Large intestine (tissue), 3 donors: ENCODE results near the gene FGD5. TPM values are rescaled to one million over a fixed set of nuclear protein-coding genes. Genes with fewer than 3 reads are reported as not detected.
A peak's percentile ranks its signal among the peaks of the same experiment; 100 is the strongest.
"Not testable (repeated sequence)": the region's sequence is repeated elsewhere in the genome, so short reads cannot be mapped to it uniquely, and the experiment has no call there.

Experiments
- DNase-seq, 2 donors: peaks; one replicate each; pipeline versions ENCODE4 v3.0.0 to v3.0.0-alpha.2; 2013
- H3K27ac ChIP-seq: one replicate; pipeline ENCODE4 v1.5.1; 2013; ENCODE audit warnings: low read length
- H3K27me3 ChIP-seq: 2 replicates; pipeline ENCODE4 v1.6.1; 2013; ENCODE audit warnings: low read length; ENCODE audit not compliant: control insufficient read depth, insufficient read depth
- H3K36me3 ChIP-seq: 2 replicates; pipeline ENCODE4 v1.6.1; 2013; ENCODE audit warnings: low read length; ENCODE audit not compliant: control insufficient read depth, insufficient read depth
- H3K4me1 ChIP-seq: one replicate; pipeline ENCODE4 v1.6.1; 2013; ENCODE audit warnings: low read length; ENCODE audit not compliant: control insufficient read depth, insufficient read depth
- H3K4me3 ChIP-seq: one replicate; pipeline ENCODE4 v1.5.1; 2013; ENCODE audit warnings: low read length
- H3K9me3 ChIP-seq: one replicate; pipeline ENCODE4 v1.6.1; 2013; ENCODE audit warnings: mild to moderate bottlenecking, low read depth, low read length, moderate library complexity; ENCODE audit not compliant: control insufficient read depth
- WGBS: methylation state at CpG from one replicate; pipeline ENCODE4 v1.1.5; 2013; ENCODE audit warnings: low lambda C conversion rate; ENCODE audit not compliant: insufficient coverage; 5-methylcytosine and 5-hydroxymethylcytosine counted together
- polyA plus RNA-seq: library from polyadenylated mRNA; unstranded; fragments of 120-200 nt; gene quantifications from one replicate; pipeline ENCODE4 v1.2.1, GENCODE V29; 2013

Gene FGD5
- polyA plus RNA-seq, 1 donor: 6.3 TPM

DNA sequence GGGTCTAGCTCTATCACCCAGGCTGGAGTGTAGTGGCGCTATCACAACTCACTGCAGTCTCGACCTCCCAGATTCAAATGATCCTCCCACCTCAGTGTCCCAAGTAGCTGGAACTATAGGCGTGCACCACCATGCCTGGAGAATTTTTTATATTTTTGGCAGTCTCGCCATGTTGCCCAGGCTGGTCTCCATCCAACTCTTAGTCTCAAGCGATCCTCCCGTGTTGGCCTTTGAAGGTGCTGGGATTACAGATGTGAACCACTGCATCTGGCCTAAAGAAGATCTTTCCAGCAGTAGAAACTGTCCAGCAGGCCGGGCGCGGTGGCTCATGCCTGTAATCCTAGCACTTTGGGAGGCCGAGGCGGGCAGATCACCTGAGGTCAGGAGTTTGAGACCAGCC is 73.5 kb downstream of the FGD5 start:
- H3K4me1 ChIP-seq: no peaks in the 10 kb centered on the region
- H3K4me3 ChIP-seq: no peak overlapping the region
- no peak overlapping the region for H3K27ac ChIP-seq
- WGBS: no CpG with 5 or more reads among the region's 11 CpGs
- no peaks in the 10 kb centered on the region for H3K36me3 ChIP-seq
- peaks cover 5% of the 10 kb centered on the region for H3K27me3 ChIP-seq
- DNase-seq: no peak
- no peaks in the 10 kb centered on the region for H3K9me3 ChIP-seq

DNA sequence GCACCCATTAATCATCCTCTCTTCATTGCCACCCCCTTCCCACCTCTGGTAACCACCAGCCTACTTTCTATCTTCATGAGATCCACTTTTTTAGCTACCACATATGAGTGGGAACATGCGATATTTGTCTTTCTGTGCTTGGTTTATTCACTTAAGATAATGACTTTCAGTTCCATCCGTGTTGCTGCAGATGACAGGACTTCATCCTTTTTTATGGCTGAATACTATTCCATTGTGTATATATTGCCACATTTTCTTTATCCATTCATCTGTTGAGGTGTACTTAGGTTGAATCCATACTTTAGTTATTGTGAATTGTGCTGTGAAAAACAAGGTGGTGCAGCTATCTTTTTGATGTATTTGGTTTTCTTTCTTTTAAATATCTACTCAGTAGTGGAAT is 75.3 kb downstream of the FGD5 start:
- no CpG with 5 or more reads among the region's 2 CpGs for WGBS
- Histone ChIP-seq H3K27me3 (peaks cover 8% of the 10 kb centered on the region), H3K4me3 (no peak overlapping the region), H3K4me1 (no peaks in the 10 kb centered on the region), H3K27ac (no peak overlapping the region), H3K36me3 (no peaks in the 10 kb centered on the region), H3K9me3 (no peaks in the 10 kb centered on the region)
- DNase-seq: no peak

DNA sequence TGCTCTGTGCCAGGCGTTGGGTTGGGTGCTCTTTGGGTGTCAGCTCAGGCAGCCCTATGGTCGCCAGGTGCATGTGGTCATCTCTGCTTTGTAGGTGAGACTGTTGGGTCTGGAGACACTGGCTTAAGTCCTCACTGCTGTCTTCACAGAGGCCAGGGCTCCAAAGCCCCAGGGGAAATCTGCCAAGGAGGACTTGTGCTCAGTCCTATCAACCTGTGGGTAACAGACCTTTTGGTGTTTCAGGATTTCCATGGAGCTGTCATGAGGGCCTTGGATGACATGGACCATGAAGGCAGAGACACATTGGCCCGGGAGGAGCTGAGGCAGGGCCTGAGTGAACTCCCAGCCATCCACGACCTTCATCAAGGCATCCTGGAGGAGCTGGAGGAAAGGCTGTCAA is 78.5 kb downstream of the FGD5 start:
- no peak overlapping the region for H3K4me3 ChIP-seq
- peaks cover 4% of the 10 kb centered on the region for H3K4me1 ChIP-seq
- no CpG with 5 or more reads among the region's 4 CpGs for WGBS
- no peaks in the 10 kb centered on the region for H3K36me3 ChIP-seq
- peaks cover 6% of the 10 kb centered on the region for H3K27me3 ChIP-seq
- H3K9me3 ChIP-seq: no peaks in the 10 kb centered on the region
- H3K27ac ChIP-seq: no peak overlapping the region
- DNase-seq: no peak

DNA sequence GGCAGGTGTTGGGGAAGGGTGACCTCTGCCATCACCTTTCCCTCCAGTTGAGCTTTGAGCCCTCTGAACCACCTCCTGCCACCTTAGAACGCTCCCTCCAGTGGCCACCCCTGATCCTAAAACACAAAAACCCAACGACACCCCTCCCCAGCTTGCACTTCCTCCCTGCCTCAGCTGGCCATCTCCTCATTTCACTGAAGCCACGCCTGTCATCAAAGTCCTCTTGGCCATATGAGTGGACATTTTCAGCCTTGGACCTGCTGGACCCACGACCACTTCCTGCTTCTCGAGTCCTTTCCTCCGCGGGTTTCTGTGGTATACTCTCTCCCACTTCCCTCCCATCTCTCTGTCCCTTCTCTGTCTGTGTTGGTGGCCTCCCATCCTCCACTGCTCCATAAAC is 80.2 kb downstream of the FGD5 start:
- 90% methylated on average over 2 of the region's 7 CpGs for WGBS
- Histone ChIP-seq H3K36me3 (no peaks in the 10 kb centered on the region), H3K9me3 (no peaks in the 10 kb centered on the region), H3K4me3 (no peak overlapping the region), H3K27me3 (peaks cover 6% of the 10 kb centered on the region), H3K4me1 (peaks cover 4% of the 10 kb centered on the region), H3K27ac (no peak overlapping the region)
- no peak for DNase-seq

DNA sequence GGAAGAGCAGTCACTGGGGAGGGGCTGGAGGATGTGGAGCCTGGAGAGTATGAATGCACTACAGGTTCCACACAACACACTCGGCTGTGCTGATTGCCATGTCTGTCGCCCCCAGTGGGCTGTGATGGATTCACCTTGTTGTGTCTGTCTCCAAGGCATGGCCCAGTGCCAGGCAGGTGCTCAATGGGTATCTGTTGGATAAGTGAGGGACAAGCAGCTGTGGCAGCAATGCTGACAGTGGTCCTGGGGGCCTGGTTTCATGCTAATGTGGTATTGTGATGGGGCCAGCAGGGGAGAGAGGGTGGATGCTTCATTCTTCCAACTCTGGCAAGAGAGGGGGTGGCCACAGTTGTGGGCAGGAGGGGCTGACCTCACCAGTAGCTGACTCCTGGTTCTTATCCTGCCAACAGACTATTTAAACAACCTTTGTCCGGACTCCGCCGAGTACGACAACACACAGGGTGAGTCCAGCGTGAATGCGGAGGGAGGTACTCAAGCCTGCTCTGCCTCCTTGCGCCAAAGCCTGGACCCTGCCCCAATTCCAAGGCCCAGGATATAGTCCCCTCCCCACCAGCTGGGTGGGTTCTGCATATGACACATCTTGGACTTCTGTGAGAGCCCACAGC is 81.3 kb downstream of the FGD5 start:
- peak; percentile 40 to 64 for DNase-seq
- Histone ChIP-seq H3K27me3 (peaks cover 6% of the 10 kb centered on the region), H3K4me1 (peaks cover 4% of the 10 kb centered on the region), H3K36me3 (no peaks in the 10 kb centered on the region), H3K4me3 (no peak overlapping the region), H3K27ac (no peak overlapping the region), H3K9me3 (peaks cover 1% of the 10 kb centered on the region)
- WGBS: no CpG with 5 or more reads among the region's 9 CpGs

DNA sequence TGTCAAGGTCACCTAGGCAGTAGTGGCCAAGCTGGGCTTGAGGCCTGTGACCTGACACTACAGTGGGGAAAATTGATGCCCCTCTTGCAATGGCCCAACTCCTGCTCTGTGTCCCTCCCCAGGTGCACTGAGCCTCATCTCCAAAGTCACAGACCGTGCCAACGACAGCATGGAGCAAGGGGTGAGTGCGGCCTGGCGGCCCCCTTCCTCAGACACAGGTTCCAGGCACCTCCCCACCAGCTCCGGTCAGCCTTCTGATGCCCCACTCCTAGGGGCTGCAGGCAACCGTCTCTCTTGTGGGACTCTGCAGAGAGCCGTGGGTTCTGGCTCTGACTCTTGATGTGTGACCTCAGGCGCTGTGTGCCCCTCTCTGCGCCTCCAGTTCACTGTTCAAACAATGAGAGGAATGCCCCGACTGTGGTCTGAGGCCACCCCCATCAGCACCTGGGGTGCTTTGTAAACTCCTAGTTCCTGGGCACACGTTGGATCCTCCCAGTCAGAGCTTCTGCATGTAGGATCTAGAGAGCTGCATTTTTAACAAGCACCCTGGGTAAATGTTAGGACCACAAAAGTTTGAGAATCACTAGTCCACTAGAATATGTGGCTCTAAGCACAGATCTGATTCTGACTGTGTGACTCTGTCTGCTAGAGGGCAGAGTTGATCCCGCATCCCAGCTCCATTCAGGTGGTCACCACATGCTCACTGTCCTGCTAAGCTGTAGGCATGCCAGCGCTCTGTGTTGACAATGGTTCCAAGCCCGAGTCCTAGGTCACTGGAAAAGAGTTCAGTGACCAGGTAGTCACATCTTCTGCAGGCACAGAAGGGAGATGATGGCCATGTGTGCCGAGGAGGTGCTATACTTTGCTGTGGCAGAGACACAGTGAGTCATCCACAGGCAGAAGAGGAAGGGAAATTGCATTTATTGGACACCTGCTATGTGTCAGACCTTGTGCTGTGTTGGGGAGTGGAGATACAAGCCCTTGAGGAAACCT is 82.4 kb downstream of the FGD5 start:
- peaks cover 4% of the 10 kb centered on the region for H3K9me3 ChIP-seq
- peaks cover 6% of the 10 kb centered on the region for H3K27me3 ChIP-seq
- peaks cover 4% of the 10 kb centered on the region for H3K4me1 ChIP-seq
- WGBS: no CpG with 5 or more reads among the region's 15 CpGs
- H3K4me3 ChIP-seq: no peak overlapping the region
- no peak for DNase-seq
- no peaks in the 10 kb centered on the region for H3K36me3 ChIP-seq
- no peak overlapping the region for H3K27ac ChIP-seq

DNA sequence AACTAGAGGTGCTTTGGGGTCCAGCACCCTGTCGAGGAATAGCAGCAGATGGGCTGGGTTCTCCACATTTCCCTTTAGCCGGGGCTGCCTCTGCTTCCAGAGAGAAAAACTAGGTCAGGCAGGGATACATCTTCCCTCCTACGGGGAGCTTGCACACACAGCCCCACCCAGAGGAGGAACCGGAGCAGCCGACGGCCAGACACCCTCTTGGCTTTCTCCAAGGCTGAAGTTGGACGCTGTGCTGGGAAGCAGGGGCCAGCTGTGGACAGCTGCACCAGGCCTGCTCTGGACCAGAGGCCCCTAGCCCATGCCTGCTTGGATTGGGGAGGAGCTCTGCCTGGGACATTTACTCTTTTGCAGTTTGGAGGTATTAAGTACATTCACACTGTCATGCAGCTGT is 84.0 kb downstream of the FGD5 start:
- Histone ChIP-seq H3K36me3 (no peaks in the 10 kb centered on the region), H3K4me1 (peaks cover 4% of the 10 kb centered on the region), H3K27me3 (peaks cover 6% of the 10 kb centered on the region), H3K4me3 (no peak overlapping the region), H3K27ac (no peak overlapping the region), H3K9me3 (peaks cover 4% of the 10 kb centered on the region)
- DNase-seq: peak; percentile 23 to 54
- WGBS: no CpG with 5 or more reads among the region's 7 CpGs

DNA sequence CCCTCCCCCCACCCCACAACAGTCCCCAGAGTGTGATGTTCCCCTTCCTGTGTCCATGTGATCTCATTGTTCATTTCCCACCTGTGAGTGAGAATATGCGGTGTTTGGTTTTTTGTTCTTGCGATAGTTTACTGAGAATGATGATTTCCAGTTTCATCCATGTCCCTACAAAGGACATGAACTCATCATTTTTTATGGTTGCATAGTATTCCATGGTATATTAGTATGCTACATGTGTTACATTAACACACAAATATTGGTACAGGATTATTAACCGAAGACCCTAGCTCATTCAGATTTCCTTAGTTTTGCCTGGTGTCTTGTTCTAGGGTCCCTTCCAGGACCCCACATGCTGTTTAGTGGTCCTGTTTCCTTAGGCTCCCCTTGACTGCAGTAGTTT is 84.7 kb downstream of the FGD5 start:
- not testable (repeated sequence) for H3K9me3 ChIP-seq, H3K4me3 ChIP-seq, H3K4me1 ChIP-seq, H3K27ac ChIP-seq, DNase-seq, H3K36me3 ChIP-seq, H3K27me3 ChIP-seq
- no CpG with 5 or more reads among the region's 3 CpGs for WGBS

DNA sequence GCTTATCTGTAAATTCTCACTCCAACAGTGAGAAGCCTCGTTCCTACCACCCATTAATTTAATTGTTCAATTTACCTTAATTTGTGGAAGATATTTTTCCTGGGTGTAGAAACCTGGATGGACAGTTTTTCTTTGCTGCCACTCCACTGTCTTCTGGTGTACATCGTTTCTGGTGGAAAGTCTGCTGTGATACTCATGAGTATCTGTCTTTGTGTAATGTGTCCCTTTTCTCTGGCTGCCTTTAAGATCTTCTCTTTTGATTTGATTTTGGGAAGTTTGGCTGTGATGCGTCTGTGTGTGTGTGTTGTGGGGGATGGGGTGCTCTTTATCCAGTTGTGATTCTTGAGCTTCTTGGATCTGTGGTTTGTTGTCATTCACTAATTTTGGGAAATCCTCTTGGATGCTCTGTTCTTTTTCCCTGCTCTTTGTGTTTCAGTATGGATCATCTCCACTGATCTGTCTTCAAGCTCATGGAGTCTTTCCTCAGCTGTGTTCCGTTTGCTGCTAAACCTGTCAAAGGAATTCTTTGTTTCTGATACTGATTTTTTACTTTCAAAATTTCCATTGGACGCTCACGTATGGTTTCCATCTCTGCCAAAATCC is 86.4 kb downstream of the FGD5 start:
- 100% methylated on average over 3 of the region's 6 CpGs for WGBS

DNA sequence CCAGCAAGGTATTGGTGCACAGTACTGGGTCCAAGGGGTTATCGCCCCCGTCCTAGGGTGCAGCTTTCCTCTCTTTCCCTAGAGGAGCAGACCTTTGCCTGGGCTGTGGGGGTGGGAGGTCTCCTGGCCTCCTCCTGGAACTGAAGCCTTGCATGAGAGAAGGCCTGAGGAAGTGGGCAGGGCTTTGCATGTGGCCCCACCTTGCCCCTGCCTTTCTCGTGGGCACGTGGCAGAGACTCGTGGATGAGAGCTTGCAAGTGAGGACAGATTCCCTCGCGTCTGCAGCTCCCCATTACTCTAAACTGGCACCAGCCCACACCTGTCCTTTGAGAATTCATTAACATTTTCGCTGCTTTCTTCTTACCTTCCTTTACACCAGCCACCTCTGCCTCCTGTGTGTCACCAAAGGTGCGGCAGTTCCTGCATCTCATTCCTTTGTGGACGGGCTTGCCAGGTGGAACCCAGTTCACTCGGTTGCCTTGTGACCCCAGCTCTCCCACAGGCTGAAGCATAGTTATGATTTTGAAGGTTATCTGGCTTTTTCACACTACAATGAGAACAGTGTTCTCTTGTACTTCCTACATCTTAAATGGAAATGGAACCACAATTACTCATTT is 87.7 kb downstream of the FGD5 start:
- Histone ChIP-seq H3K4me1 (no peaks in the 10 kb centered on the region), H3K36me3 (no peaks in the 10 kb centered on the region), H3K27me3 (no peaks in the 10 kb centered on the region), H3K9me3 (peaks cover 4% of the 10 kb centered on the region), H3K27ac (no peak overlapping the region), H3K4me3 (no peak overlapping the region)
- no peak for DNase-seq
- 83% methylated on average over 2 of the region's 11 CpGs for WGBS

More for the DNA sequence above, 86.4 kb downstream of the FGD5 start:
- H3K9me3 ChIP-seq: peaks cover 4% of the 10 kb centered on the region
- H3K4me3 ChIP-seq: no peak overlapping the region
- H3K4me1 ChIP-seq: peaks cover 4% of the 10 kb centered on the region
- no peaks in the 10 kb centered on the region for H3K36me3 ChIP-seq
- no peak overlapping the region for H3K27ac ChIP-seq
- DNase-seq: no peak
- H3K27me3 ChIP-seq: no peaks in the 10 kb centered on the region
